Hepatocyte (in vitro differentiated cells): Measurements from ENCODE around the gene C22orf39.

Source experiments
- EZH2phosphoT487 ChIP-seq: fragments of 200-600 bp; sonication (generic); IDR thresholded peaks from one replicate; pipeline ENCODE4 v1.6.1; 2018; ENCODE audit warnings: antibody characterized with exemption, mild to moderate bottlenecking, low read depth, moderate library complexity; ENCODE audit not compliant: unreplicated experiment, severe bottlenecking
- TF ChIP-seq, protein P1 (sequence below): fragments of 200-600 bp; sonication (generic); IDR thresholded peaks from 2 replicates; pipeline ENCODE4 v1.5.1; 2016; ENCODE audit warnings: antibody characterized with exemption, mild to moderate bottlenecking; ENCODE audit not compliant: poor library complexity

- TF ChIP-seq, protein P1, sequence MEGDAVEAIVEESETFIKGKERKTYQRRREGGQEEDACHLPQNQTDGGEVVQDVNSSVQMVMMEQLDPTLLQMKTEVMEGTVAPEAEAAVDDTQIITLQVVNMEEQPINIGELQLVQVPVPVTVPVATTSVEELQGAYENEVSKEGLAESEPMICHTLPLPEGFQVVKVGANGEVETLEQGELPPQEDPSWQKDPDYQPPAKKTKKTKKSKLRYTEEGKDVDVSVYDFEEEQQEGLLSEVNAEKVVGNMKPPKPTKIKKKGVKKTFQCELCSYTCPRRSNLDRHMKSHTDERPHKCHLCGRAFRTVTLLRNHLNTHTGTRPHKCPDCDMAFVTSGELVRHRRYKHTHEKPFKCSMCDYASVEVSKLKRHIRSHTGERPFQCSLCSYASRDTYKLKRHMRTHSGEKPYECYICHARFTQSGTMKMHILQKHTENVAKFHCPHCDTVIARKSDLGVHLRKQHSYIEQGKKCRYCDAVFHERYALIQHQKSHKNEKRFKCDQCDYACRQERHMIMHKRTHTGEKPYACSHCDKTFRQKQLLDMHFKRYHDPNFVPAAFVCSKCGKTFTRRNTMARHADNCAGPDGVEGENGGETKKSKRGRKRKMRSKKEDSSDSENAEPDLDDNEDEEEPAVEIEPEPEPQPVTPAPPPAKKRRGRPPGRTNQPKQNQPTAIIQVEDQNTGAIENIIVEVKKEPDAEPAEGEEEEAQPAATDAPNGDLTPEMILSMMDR, result no peak
- TF ChIP-seq EZH2phosphoT487, result no peak
Observed at GRCh38 chr22:19429950-19430889, 17.3 kb downstream of the C22orf39 start.
